ENCODE results near the gene POU2AF2.
"Not testable (repeated sequence)": the region's sequence is repeated elsewhere in the genome, so short reads cannot be mapped to it uniquely, and the experiment has no call there.

The POU2AF2 gene

DNA sequence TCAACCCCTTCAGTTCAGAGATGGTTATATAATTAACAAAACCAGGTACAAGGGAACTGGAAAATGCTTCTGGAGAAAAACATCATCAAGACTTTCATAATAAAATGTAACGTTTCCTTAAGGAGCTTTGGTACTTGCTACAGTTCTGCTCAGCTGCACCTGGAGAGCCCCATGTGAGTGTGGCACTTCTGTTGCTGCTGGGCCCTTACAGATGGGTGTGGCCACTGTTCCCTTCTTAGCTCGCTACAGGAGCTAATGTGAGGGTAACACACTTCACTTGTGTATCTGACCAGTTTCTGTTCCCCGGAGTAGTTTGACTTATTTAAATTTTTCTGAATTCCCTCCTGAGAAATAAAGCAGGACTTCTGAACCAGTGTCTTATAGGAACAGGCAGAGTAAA is 56.8 kb downstream of the POU2AF2 start:
- no peak for DNase-seq (ENCODE audit: low read depth)

- no peak for DNase-seq (ENCODE audit: low read depth)
Measured at GRCh38 chr11:111303461-111303860, 57.9 kb downstream of the POU2AF2 start.

DNA sequence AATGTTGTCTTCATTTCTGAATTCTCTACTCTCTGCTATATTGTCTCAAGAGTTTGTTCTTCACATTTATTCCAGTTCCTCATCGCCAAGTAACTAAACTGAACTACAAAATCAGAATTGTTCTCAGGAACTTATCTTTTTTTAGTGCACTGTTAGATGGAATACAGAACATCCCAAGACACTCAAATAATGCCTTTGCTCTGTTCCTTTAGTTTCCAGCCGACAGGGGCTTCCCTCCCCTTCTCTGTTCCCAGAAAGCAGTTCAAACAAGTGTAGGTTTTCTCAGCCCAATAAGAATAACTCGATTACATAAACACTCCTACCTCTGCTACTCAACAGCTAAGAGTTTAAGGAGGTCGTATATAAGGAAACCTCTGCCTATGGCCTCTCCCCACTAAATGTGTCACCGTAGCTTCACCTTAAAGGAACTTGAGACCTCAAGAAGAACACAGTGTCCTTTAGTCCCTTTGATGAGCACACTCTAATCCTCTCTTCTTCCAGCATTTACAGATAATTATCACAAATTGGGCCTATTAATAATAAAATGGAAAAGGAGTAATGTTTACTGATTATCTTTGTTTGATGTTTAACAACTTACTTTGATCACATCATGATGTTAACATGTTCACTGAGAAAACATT is 59.8 kb downstream of the POU2AF2 start:
- DNase-seq (ENCODE audit: low read depth): no peak

DNA sequence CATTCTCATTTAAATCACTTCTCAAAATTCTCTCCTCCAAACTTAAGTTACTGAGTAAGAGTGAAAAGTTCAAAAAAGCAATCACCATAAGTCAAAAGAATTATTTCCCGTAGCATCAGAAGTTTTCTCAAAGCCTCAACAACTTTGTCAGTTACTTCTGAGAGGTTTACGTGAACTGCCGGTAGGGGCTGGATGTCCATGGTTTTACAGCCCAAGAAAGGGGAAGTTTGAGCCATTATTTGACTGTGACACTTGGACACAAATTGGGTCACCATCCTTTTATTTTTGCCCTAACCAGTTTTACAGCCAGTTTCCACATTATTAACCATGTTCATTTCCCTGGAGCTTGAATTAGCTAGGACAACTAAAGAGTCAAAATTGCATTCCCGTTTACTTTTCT is 60.4 kb downstream of the POU2AF2 start:
- no peak for DNase-seq (ENCODE audit: low read depth)

DNA sequence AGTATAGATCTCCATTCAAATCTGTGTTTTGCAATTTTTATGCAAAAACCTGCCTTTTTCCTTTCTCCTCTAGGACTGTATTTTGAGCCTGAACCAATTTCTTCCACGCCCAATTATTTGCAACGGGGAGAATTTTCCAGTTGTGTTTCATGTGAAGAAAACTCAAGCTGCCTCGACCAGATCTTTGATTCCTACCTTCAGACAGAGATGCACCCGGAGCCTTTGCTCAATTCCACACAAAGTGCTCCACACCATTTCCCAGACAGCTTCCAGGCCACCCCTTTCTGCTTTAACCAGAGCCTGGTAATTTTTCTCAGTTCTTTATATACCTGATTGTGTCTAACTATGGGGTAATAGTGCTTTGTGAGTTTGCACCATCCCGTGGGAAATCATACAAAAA is 60.8 kb downstream of the POU2AF2 start:
- DNase-seq (ENCODE audit: low read depth): no peak

DNA sequence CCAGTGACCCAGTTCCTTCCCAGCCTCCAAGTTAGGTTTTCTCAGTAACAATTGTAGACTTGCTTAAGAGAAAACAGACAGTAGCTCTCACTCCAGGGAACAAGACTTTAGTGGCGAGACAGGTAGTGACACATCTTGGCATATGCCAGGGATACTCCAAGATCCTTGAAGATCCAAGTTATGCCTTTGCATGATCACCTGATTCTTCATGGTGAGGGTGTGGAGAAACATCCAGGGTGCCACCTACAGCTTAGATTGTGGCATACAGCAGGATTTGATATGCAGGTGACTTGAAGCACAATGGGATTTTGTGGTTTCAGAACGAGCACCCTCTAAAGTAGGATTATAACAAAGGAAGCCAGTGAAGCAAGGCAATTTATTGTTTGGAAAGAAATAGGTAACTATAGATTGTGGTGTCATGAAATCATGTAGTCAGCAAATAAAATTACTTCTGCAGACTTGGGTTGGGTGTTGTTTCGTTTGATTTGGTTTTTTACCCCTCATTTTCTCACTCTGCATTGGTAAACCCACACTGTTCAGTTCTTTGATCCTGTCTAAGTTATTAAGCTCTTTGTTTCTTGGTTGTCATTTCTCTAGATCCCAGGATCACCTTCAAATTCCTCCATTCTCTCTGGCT is 62.1 kb downstream of the POU2AF2 start:
- no peak for DNase-seq (ENCODE audit: low read depth)

GRCh38 chr11:111308140-111308539 is 62.6 kb downstream of the POU2AF2 start:
- no peak for DNase-seq (ENCODE audit: low read depth)

- no peak for DNase-seq (ENCODE audit: low read depth)
Measured at GRCh38 chr11:111309215-111309915, 63.8 kb downstream of the POU2AF2 start.

DNA sequence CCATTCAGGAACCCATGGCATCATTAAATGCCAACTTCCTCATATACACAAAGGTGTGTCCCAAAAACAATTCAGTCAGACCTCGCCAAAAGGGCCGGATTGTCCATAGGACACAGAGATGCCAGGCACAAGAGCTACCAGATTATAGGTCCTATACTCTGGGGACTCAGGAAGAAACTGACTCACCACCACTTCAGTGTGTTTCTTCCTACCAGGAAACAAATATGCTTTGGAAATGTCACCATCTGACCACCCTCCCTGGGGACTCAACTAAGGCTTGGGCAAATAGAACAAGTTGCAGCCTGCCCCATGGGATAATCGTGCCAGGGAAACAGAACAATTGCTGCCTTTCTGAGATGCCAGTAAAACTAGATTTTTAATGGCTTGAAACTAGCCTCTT is 64.6 kb downstream of the POU2AF2 start:
- DNase-seq (ENCODE audit: low read depth): no peak

DNA sequence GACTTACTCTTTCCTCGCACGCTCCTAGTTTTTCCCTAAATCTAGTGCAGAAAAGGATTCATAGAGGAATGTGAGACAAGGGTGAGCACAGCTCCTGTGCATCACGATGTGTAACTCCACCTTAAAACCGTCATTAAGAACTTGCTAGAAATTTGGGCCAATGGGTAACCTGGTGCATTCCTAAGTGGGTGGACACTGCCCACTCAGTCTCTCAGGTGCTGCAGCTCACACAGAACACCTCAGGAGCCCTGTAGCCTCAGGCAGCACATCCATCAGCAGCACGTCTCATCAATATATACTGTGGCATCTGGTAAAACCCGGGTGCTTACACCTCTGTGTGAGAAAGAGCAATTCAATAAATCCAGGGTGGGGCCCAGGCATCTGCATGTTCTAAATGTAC is 65.2 kb downstream of the POU2AF2 start:
- no peak for DNase-seq (ENCODE audit: low read depth)

GRCh38 chr11:111312076-111312475 is 66.6 kb downstream of the POU2AF2 start:
- DNase-seq (ENCODE audit: low read depth): no peak

DNA sequence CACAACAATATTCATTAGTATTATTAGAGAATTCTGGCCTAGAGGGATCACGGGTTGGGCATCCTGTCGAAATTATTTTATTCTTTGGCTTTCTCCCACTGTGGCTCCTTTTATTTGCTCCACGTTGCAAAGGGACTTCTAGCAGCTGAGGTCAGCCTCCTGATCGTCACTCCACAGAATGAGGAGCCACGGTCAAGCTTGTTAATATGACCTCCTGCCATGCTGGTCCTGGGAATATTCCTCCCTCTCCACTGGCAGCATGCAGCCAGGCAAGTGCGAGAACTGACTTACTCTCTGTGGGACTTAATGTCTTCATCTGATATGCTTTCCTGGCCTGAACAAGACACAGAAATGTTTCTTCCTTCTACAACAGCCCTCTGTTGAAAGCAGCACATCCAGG is 73.8 kb downstream of the POU2AF2 start:
- no peak for DNase-seq (ENCODE audit: low read depth)

- DNase-seq (ENCODE audit: low read depth): not testable (repeated sequence)
Measured at GRCh38 chr11:111320199-111320598, 74.7 kb downstream of the POU2AF2 start.

GRCh38 chr11:111320728-111321568 is 75.4 kb downstream of the POU2AF2 start:
- DNase-seq (ENCODE audit: low read depth): no peak

- DNase-seq (ENCODE audit: low read depth): no peak
Measured at GRCh38 chr11:111322534-111322933, 77.0 kb downstream of the POU2AF2 start.

DNA sequence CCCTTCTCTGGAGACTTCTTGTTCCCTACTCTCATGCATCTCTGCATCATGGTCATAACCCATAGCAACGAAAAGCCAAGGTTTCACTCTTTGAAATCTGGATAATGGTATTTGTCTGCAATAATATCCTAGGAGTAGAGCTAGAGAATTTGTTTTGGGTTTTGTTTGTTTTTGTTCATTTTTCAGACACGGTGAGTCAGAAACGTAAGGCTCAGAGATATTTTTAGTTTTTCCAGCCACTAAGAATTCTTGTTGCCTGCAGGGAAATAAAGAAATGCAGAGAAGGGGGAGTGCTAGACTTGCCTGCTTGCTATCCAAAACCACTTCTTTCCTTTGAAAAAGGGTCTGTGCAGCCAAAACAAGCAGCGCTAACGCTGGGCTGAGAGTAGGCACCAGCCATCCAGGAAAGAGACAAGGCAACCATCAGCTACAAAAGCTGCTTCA is 78.8 kb downstream of the POU2AF2 start:
- no peak for DNase-seq (ENCODE audit: low read depth)

DNA sequence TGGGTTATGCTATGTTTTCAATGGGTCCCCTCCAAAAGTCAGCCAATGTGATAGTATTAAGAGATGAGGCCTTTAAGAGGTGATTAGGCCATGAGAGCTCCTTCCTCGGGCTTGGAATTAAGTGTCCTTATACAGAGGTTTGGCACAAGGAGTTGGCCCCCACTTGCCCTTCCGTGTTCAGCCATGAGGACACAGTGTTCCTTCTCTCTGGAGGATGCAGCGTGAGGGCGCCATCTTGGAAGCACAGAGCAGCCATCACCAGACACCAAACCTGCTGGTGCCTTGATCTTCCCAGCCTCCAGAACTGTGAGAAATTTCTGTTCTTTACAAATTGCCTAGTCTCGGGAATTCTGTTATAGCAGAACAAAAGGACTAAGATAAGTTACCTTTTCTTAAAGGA is 79.7 kb downstream of the POU2AF2 start:
- DNase-seq (ENCODE audit: low read depth): no peak

DNA sequence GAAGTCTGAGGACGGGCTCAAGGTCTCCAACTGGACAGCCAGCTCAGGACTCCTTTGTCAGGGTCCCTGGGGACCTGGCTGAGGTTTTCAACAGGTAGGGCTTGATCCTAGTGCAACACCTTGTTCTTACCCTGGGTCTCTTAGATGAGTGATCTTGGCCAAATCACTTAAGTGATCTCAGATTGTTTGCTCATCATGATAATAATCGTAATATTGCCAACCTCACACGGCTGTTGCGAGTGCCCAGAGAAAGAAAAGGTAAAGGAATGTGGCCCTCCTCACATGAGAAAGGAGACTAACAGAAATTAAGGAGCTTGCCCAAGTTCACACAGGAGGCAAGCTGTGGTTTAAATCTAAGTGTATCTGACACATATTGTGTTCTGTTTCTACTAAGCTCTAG is 81.3 kb downstream of the POU2AF2 start:
- DNase-seq (ENCODE audit: low read depth): no peak

GRCh38 chr11:111327908-111328624 is 82.5 kb downstream of the POU2AF2 start:
- no peak for DNase-seq (ENCODE audit: low read depth)

DNA sequence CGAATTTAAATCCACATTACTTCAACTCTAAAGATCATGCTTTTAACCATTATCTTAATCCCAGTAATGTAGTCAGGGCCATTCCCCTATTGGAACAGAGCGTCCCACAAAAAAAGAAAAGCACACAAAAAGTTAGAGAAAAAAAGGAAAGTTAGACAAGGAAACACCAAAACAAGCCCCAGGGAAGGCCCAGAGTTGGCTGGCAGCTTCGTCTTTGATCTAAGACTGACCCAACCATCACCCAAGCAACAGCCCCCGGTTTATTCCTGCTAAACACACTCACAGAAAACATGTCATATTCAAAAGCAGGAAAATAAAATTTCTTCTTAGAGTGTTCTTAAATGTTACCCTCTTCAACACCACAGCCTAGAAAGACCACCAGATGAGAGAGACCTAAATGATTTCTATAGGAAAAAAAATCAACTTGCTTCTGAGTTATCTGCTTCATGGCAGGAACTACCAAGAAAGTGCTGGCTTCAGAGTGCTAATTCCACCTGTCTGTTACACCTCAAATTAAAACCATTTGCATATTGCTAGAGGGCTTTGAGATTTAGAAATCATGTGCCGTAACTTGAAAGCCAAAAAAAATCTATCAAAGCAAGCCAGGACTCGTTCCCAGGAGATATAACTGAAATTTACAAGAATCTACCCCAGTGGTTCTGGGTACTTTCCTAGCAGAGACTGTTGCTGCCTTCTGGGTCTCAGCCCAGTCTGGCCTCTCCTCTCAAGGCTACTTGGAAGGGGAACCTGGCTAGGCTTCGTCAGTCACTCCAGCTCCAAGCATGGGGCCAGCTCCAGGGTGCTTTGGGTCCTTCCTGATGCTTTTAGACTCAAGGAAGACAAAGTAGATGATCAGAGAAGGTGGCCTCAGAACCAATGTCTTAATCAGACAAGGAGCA is 84.0 kb downstream of the POU2AF2 start:
- no peak for DNase-seq (ENCODE audit: low read depth)
